ENCODE results near the gene DNLZ. TPM values are rescaled to one million over a fixed set of nuclear protein-coding genes. Genes with fewer than 3 reads are reported as not detected.

Gene DNLZ
- total RNA-seq, 2 donors from 2014 or later = 19.9 to 23.6 TPM

- DNase-seq (ENCODE audit: low spot score) = no peak
- intact Hi-C loops (cut with DNase I) = no loop called here
Observed at GRCh38 chr9:136379891-136380290, 16.3 kb upstream of the DNLZ start.

- DNase-seq (ENCODE audit: low spot score) = no peak
- intact Hi-C loops (cut with DNase I) = no loop called here
Observed at GRCh38 chr9:136379401-136379800, 15.9 kb upstream of the DNLZ start.

- DNase-seq (ENCODE audit: low spot score) = no peak
- intact Hi-C loops (cut with DNase I) = no loop called here
Observed at GRCh38 chr9:136379003-136379287, 15.4 kb upstream of the DNLZ start.

DNA sequence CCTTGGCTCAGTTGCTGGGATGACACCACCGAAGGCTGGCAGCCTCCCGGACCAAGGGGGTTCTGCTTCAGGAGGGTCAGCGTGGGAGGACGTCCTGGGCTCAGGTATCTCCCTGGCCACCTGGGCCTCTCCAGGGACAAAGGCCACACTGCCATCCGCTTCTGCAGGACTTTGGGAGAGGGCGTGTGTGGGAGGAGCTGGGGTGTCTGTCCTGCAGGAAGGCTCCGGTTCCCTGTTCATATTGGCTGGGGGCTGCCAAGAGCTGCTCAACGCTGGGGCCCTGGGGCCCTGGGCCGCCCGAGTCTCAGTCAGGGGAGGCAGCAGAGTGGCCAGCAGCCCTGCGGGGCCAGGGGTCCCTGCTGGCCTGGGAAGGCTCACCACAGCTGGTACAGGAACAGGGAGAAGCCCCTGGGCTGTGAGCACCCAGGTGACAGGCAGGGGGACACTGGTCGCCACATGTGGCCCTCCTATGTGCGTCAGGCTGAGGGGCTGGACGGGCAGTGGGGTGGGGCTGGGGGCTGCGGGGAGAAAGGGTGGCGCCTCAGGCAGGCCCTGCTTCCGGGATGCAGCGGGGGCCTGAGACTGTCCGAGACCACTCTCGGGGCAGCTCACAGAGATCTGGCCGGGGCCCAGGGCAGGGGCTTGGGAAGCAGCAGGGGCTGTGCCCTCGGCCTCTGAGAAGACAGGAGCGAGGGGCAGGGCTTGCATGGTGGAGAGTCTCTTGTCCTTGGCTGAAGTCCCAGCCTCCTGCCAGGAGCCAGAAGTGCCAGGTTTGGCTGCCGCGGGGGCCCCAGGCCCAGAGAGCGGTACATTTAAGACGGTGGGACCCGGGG, 14.8 kb upstream of the DNLZ start:
- DNase-seq (ENCODE audit: low spot score) = no peak
- intact Hi-C loops (cut with DNase I) = no loop called here

DNA sequence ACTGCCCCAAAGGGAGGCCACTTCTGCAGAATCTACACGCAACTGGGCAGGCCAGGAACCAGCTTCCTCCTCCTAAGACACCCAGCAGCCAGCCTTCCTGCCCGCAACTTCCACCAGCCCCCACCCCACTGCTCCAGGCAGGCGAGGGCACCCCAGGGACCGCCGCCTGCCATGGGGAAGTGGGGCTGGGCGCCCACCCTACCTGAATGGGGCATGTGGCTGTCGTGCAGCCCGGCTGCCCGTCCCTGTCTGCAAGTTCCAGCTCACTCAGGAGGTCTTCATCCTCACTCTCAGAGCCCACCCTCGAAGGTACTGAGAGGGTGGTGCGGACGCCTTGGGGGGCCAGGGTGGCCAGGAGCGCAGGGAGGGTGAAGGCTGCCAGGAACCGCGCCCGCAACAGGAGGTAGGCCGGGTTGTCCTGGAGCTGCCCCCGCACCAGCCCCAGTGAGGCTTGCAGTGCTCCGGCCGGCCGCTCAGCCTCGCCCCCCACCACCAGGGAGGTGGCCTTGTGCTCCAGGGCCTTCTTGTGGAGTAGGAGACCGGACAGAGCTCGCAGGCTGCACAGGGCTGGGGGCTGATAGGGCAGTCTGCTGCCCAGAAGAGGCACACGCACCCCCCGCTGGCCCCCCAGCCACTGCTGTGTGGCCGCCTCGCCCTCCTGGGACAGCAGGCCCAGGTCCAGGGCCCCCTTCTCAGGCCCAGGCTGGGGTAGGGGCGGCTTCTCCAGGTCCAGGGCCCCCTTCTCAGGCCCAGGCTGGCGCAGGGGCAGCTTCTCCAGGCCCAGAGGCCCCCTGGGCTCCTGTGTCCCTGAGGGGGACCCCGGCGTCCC, 14.0 kb upstream of the DNLZ start:
- DNase-seq (ENCODE audit: low spot score) = no peak
- intact Hi-C loops (cut with DNase I) = no loop called here

GRCh38 chr9:136376457-136376856, 12.9 kb upstream of the DNLZ start:
- intact Hi-C loops (cut with DNase I) = no loop called here
- DNase-seq (ENCODE audit: low spot score) = no peak

DNA sequence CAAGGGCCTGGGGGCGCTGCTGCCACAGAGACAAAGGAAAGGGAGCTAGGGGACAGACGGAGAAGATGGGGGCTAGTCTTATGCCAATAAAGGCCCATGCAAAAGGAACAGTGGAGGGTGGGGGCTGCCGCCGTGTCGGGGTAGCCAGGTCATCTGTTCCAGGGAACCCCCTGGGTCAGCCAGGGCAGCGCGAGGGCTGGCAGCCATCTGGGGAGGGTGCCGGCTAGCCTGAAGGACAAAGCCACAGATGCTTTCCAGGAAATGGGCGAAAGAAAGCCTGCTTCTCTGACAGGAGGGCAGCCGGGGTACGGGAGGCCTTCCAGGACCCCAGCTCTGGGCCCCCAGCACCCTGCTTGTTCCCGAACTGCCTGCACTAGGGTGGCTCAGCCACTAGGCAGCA, 11.6 kb upstream of the DNLZ start:
- intact Hi-C loops (cut with DNase I) = no loop called here
- no peak for DNase-seq (ENCODE audit: low spot score)

- intact Hi-C loops (cut with DNase I) = no loop called here
- DNase-seq (ENCODE audit: low spot score) = no peak
Observed at GRCh38 chr9:136374183-136374575, 10.6 kb upstream of the DNLZ start.

GRCh38 chr9:136373300-136374182, 10.0 kb upstream of the DNLZ start, which contains the start of gene CARD9:
Gene CARD9, minus strand, starts transcription at chr9:136373669. Its CDS starts 1,591 bp downstream, at chr9:136372078.
- no peak for DNase-seq (ENCODE audit: low spot score)
- intact Hi-C loops (cut with DNase I) = no loop called here

DNA sequence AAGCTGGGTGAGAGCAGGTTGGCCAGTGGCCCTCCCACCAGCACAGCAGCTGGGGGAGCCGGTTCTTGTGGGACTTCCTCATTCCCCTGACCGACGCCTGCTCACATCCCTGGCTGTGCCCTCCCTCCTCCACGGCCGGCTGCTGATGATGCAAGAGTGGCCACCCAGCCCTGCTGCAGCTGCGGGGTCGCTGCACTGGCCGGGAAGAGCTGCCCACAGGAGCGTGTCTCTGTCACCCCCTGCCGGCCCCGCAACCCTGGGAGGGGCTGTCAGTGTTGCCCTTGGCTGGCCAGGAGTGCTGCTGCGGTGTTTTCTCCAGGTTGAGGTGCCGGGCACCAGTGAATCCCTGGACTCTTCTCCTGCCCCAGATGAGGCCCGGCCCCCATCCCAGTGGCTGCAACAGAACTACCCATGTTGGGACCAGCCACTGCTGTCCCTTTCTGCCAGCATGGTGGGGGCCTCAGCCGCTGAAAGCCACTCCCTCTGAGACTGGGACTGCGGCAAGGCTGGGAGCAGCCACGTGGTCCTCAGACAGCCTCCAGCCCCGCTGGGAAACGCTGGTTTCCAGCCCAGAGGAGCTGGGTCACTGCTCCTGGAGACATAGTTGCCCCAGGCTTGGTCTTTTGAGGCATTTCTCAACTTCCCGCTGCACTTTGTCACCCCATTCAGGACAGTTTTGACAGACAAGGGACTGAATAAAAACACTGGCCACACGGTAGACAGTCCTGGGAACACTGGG, 9.2 kb upstream of the DNLZ start:
- DNase-seq (ENCODE audit: low spot score) = peak; percentile 92
- intact Hi-C loops (cut with DNase I) = no loop called here

DNA sequence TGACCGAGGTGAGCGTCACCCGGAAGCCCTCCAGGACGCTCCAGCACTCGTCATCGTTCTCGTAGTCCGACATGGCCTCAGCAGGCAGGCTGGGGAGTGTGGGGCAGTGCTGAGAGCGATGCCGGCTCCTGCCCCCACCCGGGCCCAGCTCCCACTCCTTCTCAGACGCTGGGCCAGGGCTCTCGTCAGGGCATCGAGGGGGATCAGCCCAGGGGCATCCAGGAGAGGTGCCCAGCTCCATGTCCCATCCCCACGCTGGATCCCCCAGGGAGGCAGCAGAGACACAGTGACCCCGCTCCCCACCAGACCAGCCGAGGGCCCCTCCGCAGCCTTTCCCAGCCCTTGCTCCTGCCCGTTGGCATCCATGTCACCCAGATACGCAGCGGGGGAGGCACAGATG, 8.5 kb upstream of the DNLZ start:
- intact Hi-C loops (cut with DNase I) = no loop called here
- DNase-seq (ENCODE audit: low spot score) = no peak

DNA sequence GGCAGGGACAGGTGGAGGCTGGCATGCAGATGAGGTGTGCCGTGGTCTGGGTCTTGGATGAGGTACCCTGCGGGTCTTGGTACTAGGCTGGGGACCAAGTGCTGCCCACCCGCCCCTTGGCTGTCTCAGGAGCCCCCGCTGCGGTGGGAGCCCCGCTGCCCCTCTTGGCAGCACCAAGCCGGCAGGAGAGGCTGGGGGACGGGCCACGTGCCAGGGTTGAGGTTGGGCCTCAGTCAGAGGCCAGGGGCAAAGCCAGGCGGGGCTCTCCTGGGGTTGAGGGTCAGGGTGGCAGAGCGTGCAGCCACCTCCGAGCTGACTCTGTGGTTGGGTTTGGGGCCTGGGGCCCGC, 8.0 kb upstream of the DNLZ start:
- no peak for DNase-seq (ENCODE audit: low spot score)
- intact Hi-C loops (cut with DNase I) = no loop called here

DNA sequence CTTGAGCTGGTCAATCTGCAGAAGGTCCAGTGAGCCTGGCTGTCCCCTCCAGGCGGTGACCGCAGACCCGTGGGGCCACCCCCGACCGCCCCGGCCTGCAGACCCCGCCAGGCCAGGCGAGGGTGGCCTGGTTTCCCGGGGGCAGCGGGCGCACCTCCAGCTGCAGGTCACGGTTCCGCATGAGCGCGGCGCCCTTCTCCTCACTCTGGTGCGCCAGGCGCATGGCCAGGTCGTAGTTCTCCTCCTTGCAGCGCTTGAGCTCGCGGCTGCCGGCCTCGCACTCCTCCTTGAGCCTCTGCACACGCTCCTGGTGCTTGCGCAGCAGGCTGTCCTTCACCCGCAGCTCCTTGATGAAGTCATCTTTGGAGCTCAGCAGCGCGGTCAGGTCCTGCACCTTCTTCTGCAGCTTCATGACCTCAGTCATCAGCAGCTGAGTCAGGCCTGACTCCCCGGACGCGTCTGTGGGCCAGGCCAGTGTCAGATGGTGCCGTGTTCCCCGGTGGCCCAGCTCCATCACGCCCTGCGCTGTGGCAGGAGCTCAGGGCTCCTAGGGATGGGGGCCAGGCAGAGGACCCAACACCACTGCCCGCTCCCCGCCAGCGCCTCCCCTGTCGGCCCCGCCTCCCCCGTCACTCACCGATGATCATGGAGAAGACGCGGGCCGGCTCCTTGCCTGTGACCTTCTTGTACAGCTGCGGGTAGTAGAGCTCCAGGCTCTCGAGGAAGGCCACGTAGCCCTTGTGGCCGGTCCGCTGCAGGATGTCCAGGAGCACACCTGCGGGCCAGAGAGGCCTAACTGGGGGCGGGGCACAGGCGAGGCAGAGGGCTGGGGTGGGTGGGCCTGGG, 7.4 kb upstream of the DNLZ start:
- intact Hi-C loops (cut with DNase I) = no loop called here

DNA sequence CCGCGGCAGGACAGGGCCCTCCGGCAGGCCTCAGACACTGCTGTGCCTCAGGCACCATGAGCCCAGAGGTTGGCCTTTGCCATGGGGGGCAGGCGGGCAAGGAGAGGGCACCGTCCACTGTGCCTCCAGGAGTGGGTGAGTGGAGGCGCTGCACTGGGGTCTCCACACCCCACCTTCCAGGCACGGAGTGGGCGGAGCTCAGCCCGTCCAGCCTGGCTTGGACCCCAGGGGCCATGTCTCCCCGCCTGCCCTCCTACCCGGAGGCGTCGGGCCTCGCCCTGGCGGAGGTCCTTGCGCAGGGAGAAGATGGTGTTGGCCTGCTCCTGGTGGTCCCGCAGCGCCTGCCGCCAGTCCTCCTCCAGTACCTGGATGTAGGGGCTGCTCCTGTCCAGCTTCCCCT, 6.5 kb upstream of the DNLZ start:
- DNase-seq (ENCODE audit: low spot score) = no peak
- intact Hi-C loops (cut with DNase I) = no loop called here

More for the DNA sequence above, 7.4 kb upstream of the DNLZ start:
- no peak for DNase-seq (ENCODE audit: low spot score)

DNA sequence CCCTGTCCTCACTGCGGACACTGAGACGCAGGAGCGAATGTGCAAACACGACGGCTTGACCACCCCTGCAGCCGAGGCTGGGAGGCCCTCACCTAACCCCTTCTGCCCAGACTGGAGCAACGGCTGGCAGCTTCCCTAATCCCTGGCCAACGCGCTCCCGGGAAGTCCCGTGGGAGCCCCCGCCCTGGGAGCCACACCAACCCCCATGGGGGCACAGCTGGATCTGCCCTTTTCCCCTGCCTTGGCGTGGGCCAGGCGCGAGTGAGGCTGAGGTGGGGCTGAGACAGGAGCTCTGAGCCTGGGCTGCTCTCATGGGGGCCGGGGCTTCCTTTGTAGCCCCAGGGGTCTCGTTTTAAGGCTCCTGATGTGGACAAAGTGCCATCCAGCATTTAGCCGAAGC, 4.6 kb upstream of the DNLZ start:
- intact Hi-C loops (cut with DNase I) = no loop called here
- no peak for DNase-seq (ENCODE audit: low spot score)

GRCh38 chr9:136367296-136368145, 4.0 kb upstream of the DNLZ start:
- intact Hi-C loops (cut with DNase I) = no loop called here
- no peak for DNase-seq (ENCODE audit: low spot score)

DNA sequence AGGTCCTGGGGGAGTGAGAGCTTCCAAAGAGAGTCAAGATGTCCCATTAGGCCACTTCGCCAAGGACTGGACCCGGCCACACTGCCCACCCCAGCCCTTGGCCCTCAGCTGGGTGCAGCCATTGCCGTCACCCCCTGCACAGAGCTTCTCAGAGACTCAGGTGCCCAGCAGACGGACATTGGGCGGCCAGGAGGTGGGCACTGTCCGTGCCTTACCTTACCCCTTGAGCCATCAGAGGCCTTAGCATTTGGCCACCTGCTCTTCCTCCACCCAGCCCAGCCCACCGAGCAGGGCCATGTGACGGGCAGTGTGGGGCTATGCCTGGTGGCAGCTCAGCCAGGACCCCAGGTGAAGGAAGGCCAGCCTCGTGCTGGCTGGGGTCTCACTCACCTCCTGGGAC, 3.3 kb upstream of the DNLZ start:
- no peak for DNase-seq (ENCODE audit: low spot score)

More for the DNA sequence above, 3.3 kb upstream of the DNLZ start:
- intact Hi-C loops (cut with DNase I) = no loop called here

All from posterior vena cava (tissue), 2 donors.